Stimulated activated CD8-positive, alpha-beta memory T cell treated with anti-CD3 and anti-CD28 coated beads, Interleukin-4, amount 100 ng/mL, for 1 hour (primary cell): ENCODE measurements around the gene WDR90.
A peak's percentile ranks its signal among the peaks of the same experiment; 100 is the strongest.

Experiments used
- DNase-seq, 2 donors: peaks; one replicate each; pipeline ENCODE4 v3.0.0-alpha.2; 2020; ENCODE audit warnings: low read depth in 2 of 2, low spot score in 1 of 2

Gene WDR90

GRCh38 chr16:658679-659571, 9.8 kb downstream of the WDR90 start:
- no peak for DNase-seq

GRCh38 chr16:659618-660017, 10.5 kb downstream of the WDR90 start:
- no peak for DNase-seq

GRCh38 chr16:660132-660458, 10.9 kb downstream of the WDR90 start:
- no peak for DNase-seq

DNA sequence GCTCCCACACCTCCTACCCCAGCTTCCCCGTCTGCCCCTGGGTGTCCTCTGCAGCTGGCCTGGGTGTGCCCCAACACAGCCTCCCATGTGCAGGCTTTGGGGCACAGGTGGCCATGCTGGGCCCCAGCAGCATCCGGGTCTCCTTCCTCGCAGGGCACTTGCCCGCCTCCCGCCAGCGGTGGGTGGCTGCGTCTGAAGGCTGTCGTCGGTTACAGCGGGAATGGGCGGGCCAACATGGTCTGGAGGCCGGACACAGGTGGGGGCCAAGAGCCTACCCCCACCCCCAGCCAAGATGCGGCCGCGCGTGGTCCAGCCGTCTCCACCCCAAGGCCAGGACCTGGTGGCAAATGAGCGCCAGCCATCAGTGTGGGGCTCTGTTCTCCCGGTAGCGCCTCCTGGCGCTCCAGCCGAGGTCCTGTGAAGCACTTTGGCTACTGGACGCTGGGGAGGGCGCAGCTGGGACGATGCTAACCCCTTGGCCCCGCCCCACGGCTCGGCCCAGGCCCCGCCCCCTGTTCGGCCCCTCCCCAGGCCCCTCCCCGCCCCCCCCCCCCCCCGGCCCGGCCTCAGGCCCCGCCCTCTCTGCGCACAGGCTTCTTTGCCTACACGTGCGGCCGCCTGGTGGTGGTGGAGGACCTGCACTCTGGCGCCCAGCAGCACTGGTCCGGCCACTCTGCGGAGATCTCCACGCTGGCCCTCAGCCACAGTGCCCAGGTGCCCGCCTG, 11.5 kb downstream of the WDR90 start:
- peak in 1 of 2 donors; percentile 41 for DNase-seq

DNA sequence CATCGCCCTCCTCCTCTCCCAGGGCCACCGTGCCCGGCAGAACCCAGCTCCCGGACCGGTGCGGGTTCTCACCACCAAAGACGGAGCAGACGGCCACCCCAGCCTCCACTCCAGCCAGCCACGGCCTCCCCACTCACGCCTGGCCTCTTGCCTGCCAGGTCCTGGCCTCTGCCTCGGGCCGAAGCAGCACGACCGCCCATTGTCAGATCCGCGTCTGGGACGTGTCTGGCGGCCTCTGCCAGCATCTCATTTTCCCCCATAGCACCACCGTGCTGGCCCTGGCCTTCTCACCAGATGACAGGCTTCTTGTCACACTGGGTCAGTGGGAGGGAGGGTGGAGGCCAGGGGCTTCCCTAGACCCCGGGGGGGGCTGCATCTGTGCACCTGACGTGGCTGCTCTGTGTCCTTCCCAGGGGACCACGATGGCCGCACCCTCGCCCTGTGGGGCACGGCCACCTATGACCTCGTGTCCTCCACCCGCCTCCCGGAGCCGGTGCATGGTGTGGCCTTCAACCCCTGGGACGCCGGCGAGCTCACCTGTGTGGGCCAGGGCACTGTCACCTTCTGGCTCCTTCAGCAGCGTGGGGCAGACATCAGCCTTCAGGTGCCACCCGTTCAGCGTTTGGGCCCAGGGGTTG, 12.1 kb downstream of the WDR90 start:
- DNase-seq: no peak

DNA sequence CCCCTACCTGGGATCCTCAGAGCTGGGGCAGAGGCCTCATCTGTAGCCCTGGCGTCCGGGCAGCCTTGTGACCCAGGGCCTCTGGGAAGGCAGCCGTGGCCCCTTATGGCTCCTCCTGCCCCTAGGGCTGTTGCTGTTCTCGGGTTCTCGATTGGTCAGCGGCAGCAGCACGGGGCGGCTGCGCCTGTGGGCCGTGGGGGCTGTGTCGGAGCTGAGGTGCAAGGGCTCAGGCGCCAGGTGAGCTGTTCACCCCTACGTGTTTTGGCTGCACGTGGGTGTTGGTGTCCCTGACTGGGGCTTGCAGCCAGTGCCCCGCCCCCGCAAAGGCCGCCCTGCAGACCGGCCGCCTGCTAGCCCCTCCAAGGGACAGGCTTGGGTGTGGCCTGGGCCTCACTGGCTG, 12.9 kb downstream of the WDR90 start:
- DNase-seq: no peak

- no peak for DNase-seq
These were observed 13.4 kb downstream of the WDR90 start for GRCh38 chr16:662597-662996.

DNA sequence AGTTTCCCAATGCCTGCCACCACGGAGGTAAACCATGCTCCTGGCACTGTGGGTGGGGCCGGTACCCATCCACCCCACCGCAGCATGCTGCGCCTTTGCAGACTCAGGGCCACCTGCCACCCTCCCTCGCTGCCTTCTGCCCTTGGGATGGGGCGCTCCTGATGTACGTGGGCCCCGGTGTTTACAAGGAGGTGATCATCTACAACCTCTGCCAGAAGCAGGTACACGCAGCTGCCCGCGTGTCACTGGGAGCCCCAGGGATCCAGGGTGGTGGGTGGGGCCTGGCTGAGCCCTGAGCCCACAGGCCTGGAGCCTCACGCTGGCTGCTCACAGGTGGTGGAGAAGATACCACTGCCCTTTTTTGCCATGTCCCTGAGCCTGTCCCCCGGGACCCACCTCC, 17.4 kb downstream of the WDR90 start:
- no peak for DNase-seq

GRCh38 chr16:667113-667779, 18.1 kb downstream of the WDR90 start:
- DNase-seq: no peak

DNA sequence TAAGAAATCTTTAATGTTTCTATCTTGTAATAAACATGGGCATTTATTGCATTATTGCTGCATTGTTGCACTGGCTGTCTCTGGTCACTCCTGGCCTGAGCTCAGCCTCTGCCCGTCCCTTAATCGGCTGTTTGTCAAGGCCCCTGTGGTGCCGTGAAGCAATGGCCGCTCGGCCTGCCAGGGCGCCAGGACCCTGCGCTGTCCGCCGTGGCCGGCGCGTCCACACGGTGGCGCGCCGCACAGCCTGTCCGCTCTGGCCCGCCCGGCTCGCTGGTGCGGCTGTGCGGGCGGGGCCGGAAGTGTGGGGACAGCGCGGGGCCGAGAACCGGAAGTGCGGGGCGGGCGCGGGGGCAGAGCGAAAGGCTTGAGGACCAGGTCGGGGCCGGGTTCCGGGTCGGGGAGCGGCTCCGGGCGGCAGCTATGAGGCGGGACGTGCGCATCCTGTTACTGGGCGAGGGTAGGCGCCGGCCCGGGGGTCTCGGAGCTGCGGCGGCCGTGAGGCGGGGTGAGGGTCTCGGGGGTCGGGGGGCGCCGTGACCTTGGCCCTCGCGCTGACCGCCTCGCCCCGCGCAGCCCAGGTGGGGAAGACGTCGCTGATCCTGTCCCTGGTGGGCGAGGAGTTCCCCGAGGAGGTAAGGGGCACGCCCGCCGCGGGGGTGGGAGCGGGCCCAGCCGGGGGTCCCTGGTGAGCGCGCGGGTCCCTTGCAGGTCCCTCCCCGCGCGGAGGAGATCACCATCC, 18.8 kb downstream of the WDR90 start, which contains the start of gene RHOT2:
Gene RHOT2, plus strand, starts transcription at position 353 of the 739 bp plus-strand sequence. Its CDS starts 68 bp downstream, at position 421.
- DNase-seq: peak; percentile 79 to 83

GRCh38 chr16:668519-669171, 19.5 kb downstream of the WDR90 start:
- DNase-seq: no peak

- DNase-seq: no peak
These were observed 20.5 kb downstream of the WDR90 start for GRCh38 chr16:669666-670065.

DNA sequence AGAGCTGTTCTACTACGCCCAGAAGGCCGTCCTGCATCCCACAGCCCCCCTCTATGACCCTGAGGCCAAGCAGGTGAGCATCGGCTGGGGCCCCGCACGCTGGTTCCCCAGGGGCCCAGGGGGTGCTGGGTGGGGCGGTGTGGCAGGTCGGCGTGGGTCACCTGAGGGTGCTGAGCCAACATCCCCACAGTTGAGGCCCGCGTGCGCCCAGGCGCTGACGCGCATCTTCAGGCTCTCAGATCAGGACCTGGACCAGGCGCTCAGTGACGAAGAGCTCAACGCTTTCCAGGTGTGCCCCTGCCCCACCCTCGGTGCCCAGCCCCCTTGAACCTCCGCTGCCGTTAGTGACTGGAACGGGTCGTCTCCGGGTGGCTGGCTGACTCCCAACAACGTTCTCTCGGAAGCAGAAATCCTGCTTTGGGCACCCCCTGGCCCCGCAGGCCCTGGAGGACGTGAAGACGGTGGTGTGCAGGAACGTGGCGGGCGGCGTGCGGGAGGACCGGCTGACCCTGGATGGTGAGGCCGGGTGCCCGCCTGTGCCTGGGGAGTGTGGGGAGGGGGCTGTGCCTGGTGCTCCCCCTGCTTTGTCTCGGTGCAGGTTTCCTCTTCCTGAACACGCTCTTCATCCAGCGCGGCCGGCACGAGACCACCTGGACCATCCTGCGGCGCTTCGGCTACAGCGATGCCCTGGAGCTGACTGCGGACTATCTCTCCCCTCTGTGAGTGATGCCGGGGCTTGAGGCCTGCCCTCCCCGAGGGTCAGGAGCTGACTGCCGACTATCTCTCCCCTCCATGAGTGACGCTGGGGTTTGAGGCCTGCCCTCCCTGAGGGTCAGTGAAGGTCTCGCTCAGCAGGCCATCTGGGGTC, 21.6 kb downstream of the WDR90 start:
- DNase-seq: no peak

GRCh38 chr16:671353-672131, 22.4 kb downstream of the WDR90 start:
- no peak for DNase-seq

- no peak for DNase-seq
These were observed 23.2 kb downstream of the WDR90 start for GRCh38 chr16:672371-672770.

DNA sequence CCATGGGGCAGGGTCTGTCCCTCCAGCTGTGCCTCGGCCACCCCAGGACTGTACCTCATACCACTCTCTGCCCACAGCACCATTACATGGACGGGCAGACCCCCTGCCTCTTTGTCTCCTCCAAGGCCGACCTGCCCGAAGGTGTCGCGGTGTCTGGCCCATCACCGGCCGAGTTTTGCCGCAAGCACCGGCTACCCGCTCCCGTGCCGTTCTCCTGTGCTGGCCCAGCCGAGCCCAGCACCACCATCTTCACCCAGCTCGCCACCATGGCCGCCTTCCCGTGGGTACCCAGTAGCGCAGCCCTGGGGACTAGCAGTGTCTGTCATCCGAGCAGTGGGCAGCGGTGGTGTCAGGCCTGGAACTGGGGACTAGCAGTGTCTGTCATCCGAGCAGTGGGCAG, 23.7 kb downstream of the WDR90 start:
- no peak for DNase-seq

DNA sequence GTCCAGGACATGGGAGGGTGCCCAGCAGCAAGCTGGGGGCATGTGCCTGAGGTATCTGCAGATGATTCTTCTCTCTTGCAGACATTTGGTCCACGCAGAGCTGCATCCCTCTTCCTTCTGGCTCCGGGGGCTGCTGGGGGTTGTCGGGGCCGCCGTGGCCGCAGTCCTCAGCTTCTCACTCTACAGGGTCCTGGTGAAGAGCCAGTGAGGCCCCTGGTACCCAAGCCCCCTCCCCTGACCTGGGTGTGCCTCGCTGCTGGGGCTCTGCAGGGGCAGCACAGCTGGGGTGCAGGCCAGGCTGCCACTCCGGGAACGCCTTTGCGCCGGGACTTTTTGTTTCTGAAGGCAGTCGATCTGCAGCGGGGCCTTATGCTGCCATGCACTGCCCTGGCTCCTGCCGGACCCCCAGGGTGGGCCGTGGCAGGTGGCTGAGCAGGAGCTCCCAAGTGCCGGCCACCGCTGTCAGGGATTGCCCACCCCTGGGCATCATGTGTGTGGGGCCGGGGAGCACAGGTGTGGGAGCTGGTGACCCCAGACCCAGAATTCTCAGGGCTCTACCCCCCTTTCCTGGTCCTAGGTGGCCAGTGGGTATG, 24.3 kb downstream of the WDR90 start:
- no peak for DNase-seq

GRCh38 chr16:674214-674881, 25.2 kb downstream of the WDR90 start:
- no peak for DNase-seq
